Measurements from ENCODE around the gene HECTD1.

Gene HECTD1

DNA sequence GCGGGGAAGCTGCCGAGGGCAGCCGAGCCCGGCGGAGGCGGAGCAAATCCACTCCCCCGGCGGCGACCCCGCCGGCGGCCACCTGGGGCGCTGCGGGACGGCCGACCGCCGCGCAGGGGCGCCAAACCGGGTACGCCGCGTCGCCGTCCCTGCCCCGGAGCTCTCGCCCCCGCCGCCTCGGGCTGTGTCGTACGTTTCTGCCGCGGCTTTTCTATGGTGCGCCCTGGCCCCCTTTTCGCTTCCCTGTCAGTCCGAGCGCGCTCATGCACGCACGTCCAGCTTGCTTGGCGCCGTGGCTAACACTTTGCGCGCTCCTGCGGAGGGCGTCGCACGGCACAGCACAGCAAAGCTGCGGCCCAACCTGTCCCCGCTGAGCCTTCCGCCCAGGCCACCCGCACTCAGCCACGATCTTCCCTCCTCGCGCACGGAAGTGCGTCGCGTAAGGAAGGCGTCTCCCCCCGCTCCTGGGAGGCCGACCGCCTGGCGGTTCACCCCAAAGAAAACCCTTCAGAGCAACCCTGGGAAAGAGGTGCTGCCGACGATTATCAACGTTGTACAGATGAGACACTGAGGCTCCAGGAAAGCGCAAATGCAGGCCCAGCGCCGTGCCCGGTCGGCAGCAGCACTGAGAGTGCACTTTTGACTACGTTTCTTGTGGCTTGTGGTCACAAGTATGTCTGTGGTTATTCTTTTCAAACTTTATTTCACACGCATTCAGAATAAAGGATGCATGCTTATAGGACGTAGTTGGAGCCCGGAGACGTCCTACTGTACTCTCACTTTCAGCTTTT, at the start of gene HECTD1:
Gene HECTD1 (minus strand): TSS at position 39 of the 791 bp plus-strand sequence. CDS start 1,857 bp downstream, outside the sequence.
- TF ChIP-seq TCF12 (IDR thresholded peaks at IDR 0.05; ENCODE audit: low read depth), result peak; percentile 43
- TF ChIP-seq, protein P1, sequence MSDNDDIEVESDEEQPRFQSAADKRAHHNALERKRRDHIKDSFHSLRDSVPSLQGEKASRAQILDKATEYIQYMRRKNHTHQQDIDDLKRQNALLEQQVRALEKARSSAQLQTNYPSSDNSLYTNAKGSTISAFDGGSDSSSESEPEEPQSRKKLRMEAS (IDR thresholded peaks at IDR 0.05), result peak; percentile 93
- TF ChIP-seq YY1 (IDR thresholded peaks at IDR 0.05; ENCODE audit: low read depth), result peak; percentile 51; the same call in 1 of the 2 replicates
- peak; percentile 32; the same call in 1 of the 2 replicates for TF ChIP-seq EGR1 (IDR thresholded peaks at IDR 0.05)
- no peak for TF ChIP-seq CREB1 (IDR thresholded peaks at IDR 0.05; ENCODE audit: low read depth)
- TF ChIP-seq NFIC (IDR thresholded peaks at IDR 0.05), result 0 out of 2 replicates have a peak, but pooled peaks have one; percentile 40
- no peak; the same call in 1 of the 2 replicates for TF ChIP-seq TAF1 (IDR thresholded peaks at IDR 0.05; ENCODE audit: low read depth)
- no peak; the same call in 1 of the 2 replicates for TF ChIP-seq CEBPB (IDR thresholded peaks at IDR 0.05)
- no peak for TF ChIP-seq FOXM1 (IDR thresholded peaks at IDR 0.05; ENCODE audit: borderline replicate concordance, low read depth)
- TF ChIP-seq, protein P2, sequence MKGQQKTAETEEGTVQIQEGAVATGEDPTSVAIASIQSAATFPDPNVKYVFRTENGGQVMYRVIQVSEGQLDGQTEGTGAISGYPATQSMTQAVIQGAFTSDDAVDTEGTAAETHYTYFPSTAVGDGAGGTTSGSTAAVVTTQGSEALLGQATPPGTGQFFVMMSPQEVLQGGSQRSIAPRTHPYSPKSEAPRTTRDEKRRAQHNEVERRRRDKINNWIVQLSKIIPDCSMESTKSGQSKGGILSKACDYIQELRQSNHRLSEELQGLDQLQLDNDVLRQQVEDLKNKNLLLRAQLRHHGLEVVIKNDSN (IDR thresholded peaks at IDR 0.05), result 0 out of 2 replicates have a peak, but pooled peaks have one; percentile 24
- peak; percentile 30; the same call in 1 of the 2 replicates for TF ChIP-seq RAD21 (IDR thresholded peaks at IDR 0.05; ENCODE audit: low read depth)
- TF ChIP-seq, protein P3, sequence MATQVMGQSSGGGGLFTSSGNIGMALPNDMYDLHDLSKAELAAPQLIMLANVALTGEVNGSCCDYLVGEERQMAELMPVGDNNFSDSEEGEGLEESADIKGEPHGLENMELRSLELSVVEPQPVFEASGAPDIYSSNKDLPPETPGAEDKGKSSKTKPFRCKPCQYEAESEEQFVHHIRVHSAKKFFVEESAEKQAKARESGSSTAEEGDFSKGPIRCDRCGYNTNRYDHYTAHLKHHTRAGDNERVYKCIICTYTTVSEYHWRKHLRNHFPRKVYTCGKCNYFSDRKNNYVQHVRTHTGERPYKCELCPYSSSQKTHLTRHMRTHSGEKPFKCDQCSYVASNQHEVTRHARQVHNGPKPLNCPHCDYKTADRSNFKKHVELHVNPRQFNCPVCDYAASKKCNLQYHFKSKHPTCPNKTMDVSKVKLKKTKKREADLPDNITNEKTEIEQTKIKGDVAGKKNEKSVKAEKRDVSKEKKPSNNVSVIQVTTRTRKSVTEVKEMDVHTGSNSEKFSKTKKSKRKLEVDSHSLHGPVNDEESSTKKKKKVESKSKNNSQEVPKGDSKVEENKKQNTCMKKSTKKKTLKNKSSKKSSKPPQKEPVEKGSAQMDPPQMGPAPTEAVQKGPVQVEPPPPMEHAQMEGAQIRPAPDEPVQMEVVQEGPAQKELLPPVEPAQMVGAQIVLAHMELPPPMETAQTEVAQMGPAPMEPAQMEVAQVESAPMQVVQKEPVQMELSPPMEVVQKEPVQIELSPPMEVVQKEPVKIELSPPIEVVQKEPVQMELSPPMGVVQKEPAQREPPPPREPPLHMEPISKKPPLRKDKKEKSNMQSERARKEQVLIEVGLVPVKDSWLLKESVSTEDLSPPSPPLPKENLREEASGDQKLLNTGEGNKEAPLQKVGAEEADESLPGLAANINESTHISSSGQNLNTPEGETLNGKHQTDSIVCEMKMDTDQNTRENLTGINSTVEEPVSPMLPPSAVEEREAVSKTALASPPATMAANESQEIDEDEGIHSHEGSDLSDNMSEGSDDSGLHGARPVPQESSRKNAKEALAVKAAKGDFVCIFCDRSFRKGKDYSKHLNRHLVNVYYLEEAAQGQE (IDR thresholded peaks at IDR 0.05; ENCODE audit: low read depth), result no peak
- peak; percentile 18; the same call in 1 of the 2 replicates for TF ChIP-seq TEAD4 (IDR thresholded peaks at IDR 0.05)
- peak; percentile 75; the same call in 1 of the 2 replicates for TF ChIP-seq ZBTB7A (IDR thresholded peaks at IDR 0.05; ENCODE audit: low read depth)
- no peak; the same call in none of the 2 replicates for TF ChIP-seq EP300 (IDR thresholded peaks at IDR 0.05; ENCODE audit: borderline replicate concordance)

DNA sequence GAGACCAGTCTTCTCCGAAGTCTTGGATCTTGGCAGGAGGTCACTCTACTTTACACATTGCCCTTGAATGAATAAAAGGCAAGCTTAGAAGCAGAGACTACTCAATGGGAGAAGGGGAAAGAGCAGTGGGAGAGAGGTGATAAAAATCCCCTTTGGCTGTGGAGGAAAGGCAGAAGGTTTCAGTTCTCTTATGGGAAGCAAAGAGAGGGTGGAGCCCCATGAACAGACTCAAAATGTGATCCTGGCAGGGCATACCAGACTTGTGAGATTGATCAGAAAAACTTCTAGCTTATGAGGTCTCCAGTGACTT, 49.6 kb upstream of the HECTD1 start:
- TF ChIP-seq NFIC (IDR thresholded peaks at IDR 0.05) (no peak), CEBPB (IDR thresholded peaks at IDR 0.05) (no peak), YY1 (IDR thresholded peaks at IDR 0.05; ENCODE audit: low read depth) (no peak), EGR1 (IDR thresholded peaks at IDR 0.05) (no peak), TCF12 (IDR thresholded peaks at IDR 0.05; ENCODE audit: low read depth) (no peak), TEAD4 (IDR thresholded peaks at IDR 0.05) (no peak), ZBTB7A (IDR thresholded peaks at IDR 0.05; ENCODE audit: low read depth) (no peak), FOXM1 (IDR thresholded peaks at IDR 0.05; ENCODE audit: borderline replicate concordance, low read depth) (no peak), EP300 (IDR thresholded peaks at IDR 0.05; ENCODE audit: borderline replicate concordance) (no peak), RAD21 (IDR thresholded peaks at IDR 0.05; ENCODE audit: low read depth) (no peak), TAF1 (IDR thresholded peaks at IDR 0.05; ENCODE audit: low read depth) (no peak), CREB1 (IDR thresholded peaks at IDR 0.05; ENCODE audit: low read depth) (no peak)
- TF ChIP-seq, protein P2 (IDR thresholded peaks at IDR 0.05), result no peak
- TF ChIP-seq, protein P3 (IDR thresholded peaks at IDR 0.05; ENCODE audit: low read depth), result no peak
- TF ChIP-seq, protein P1 (IDR thresholded peaks at IDR 0.05), result no peak

DNA sequence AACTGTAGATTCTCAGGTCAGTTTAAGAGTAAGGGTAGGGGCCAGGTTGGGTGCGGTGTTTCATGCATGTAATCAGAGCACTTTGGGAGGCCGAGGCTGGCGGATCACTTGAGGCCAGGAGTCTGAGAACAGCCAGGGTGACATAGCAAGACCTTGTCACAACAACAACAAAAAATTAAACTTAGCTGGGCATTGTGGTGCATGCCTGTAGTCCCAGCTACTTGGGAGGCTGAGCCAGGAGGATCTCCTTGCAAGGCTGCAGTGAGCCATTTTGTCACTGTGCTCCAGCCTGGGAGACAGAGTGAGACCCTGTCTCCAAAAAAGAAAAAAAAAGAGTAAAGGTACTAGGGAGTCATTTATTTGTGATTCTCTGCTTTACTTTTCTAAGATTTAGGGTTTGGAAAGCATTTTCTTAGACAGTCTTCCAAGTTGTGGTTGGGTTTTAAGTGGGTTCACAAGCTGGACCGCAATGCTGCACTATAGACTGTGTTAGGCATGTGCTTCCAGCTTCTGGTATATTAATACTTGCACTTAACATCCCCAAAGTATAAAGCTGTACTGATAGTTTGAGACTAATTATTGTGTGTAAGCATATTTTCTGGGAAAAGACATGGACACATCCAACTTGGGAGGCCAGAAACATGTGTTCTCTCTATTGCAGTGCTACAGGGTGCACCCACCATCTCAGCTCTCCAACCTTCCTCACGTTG, 49.1 kb upstream of the HECTD1 start:
- TF ChIP-seq TAF1 (IDR thresholded peaks at IDR 0.05; ENCODE audit: low read depth) (no peak), NFIC (IDR thresholded peaks at IDR 0.05) (no peak), ZBTB7A (IDR thresholded peaks at IDR 0.05; ENCODE audit: low read depth) (no peak), TCF12 (IDR thresholded peaks at IDR 0.05; ENCODE audit: low read depth) (no peak)

DNA sequence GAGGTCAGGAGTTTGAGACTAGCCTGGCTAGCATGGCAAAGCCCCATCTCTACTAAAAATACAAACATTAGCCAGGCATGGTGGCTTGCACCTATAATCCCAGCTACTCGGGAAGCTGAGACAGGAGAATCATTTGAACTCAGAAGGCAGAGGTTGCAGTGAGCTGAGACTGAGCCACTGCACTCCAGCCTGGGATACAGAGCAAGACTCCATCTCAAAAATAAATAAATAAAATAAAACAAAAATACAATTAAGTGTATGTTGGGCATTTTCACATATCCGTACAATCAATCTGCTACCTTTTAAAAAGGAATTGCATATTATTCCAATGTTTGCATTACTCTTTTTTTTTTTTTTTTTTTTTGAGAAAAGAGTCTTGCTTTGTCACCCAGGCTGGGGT, 47.7 kb upstream of the HECTD1 start:
- no peak for TF ChIP-seq RAD21 (IDR thresholded peaks at IDR 0.05; ENCODE audit: low read depth)
- TF ChIP-seq CREB1 (IDR thresholded peaks at IDR 0.05; ENCODE audit: low read depth), result no peak
- TF ChIP-seq, protein P3 (IDR thresholded peaks at IDR 0.05; ENCODE audit: low read depth), result no peak
- TF ChIP-seq TCF12 (IDR thresholded peaks at IDR 0.05; ENCODE audit: low read depth), result no peak
- no peak for TF ChIP-seq EGR1 (IDR thresholded peaks at IDR 0.05)
- TF ChIP-seq, protein P2 (IDR thresholded peaks at IDR 0.05), result no peak
- no peak for TF ChIP-seq FOXM1 (IDR thresholded peaks at IDR 0.05; ENCODE audit: borderline replicate concordance, low read depth)
- no peak for TF ChIP-seq NFIC (IDR thresholded peaks at IDR 0.05)
- TF ChIP-seq TEAD4 (IDR thresholded peaks at IDR 0.05), result no peak
- TF ChIP-seq, protein P1 (IDR thresholded peaks at IDR 0.05), result no peak
- TF ChIP-seq EP300 (IDR thresholded peaks at IDR 0.05; ENCODE audit: borderline replicate concordance), result no peak
- no peak for TF ChIP-seq ZBTB7A (IDR thresholded peaks at IDR 0.05; ENCODE audit: low read depth)
